NCI-H524 treated with DMSO at 0.1 percent for 48 hours (cell line): ENCODE data around the gene CASKIN1.
"Not testable (repeated sequence)": the region's sequence is repeated elsewhere in the genome, so short reads cannot be mapped to it uniquely, and the experiment has no call there.

Experiments used
- DNase-seq: peaks from one replicate; lab custom pipeline; 2025; lab: John Stamatoyannopoulos, UW

The CASKIN1 gene

DNA sequence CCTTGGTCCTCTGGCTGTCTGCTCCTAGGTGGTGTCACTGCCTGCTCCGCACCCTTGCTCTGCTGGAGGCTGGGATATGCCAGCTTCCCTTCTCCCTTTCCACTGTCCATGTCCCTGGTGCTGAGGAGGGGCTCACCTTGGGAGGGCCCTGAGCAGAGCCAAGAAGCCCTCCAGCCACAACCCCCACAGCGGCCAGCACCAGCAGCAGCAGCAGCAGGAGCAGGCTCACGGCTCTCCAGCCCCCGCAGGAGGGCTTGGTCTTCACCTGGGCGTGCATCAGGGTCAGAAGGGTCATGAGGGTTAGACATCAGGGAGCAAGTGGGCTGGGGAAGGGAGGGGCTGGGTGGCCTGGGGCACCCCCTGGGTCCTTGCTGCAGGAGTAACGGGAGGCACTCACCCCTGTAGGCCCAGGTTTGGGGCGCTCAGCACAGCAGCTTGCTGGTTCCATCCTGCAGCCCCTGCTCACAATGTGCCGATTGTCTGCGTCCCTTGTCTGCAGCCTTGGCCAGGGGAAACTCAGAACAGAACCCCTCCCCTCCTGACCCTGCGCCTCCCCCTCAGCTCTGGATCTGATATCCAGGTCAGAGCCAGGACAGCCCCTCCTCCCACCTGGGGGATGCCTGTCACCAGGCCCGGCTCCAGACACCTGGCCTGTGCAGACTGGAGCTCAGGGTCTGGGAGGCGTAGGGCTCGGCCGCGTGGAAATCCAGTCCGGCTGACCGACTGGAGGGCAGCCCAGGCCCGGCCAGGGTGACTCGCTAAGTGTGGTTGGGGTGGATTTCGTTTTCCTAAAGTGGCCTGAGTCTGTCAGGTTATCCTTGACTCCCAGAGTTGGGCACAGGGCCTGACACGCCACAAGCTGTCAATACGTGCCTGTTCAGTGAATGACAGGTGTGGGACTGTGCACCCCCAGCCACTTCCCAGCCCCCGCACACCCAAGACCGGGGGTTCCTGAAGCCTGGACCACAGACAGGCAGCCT is 14.3 kb upstream of the CASKIN1 start, which contains the start of gene BRICD5:
TSS of gene BRICD5 (minus strand) at position 478 of the 980 bp plus-strand sequence. CDS start at position 448, 30 bp downstream.
- DNase-seq = no peak

DNA sequence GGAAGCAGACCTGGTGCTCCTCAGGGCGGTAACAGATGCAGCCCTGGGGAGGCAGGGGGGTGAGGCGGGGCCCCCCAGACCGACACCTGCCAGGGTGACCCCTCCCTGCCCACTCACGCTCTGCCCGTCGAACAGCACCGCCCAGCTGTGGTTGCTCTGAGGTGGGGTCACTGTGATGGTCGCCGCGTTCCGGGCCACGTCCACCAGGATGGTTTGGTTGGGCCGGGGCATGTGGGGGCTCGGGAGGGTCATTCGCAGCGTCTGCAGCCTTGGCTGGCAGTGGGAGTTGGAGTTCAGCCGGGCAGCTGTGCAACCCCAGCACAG is 13.6 kb upstream of the CASKIN1 start:
- DNase-seq = no peak

DNA sequence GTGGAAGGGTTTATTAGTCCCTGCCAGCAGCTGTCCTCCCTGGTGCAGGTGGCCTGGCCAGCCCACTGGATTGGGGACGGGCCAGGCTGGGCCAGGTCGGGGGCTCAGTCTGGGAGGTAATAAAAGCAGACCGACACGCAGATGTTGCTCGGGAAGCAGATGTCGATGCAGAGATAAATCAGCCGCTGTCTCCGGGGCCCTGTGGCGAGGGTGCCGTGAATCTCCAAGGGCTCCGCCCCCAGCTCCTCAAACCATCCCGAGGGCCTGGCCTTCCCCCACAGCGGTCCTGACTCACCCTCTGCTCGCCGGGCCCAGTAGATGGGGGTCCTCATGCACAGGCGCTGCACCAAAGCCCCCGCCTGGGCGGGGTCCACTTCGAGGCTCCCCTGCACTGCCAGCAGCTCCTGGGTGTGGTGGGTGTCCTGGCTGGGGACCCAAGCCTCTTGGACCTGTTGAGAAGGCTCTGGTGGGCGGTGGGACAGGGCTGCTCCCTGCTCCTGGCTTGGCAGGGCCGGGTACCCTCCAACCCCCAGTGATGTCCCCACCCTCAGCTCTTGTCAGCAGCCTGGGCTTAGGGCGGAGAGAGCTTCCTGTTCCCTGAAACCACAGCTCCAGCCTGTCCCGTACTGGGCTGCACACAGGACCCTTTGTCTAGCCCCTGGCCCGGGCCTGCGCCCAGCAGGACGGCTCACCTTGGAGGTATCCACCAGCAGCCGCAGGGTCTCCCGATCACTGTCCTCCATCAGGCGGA is 13.0 kb upstream of the CASKIN1 start:
- DNase-seq = no peak

DNA sequence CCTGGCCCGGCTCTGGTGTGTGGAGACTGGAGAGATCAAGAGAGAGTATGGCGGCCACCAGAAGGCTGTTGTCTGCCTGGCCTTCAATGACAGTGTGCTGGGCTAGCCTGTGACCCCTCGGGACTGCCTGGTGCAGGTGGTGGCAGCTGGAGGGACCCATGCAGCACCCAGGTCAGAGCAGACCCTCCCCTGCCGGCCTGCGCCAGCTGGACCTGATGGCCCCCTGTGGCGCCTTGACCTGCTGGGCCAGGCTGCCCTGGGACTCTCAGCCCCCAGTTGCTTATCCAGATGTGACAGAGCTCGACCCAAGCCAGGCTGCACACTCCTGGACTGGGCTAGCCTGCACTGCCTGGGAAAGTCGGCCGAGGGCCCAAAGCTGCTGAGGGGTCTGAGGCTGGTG is 12.4 kb upstream of the CASKIN1 start:
- no peak for DNase-seq

DNA sequence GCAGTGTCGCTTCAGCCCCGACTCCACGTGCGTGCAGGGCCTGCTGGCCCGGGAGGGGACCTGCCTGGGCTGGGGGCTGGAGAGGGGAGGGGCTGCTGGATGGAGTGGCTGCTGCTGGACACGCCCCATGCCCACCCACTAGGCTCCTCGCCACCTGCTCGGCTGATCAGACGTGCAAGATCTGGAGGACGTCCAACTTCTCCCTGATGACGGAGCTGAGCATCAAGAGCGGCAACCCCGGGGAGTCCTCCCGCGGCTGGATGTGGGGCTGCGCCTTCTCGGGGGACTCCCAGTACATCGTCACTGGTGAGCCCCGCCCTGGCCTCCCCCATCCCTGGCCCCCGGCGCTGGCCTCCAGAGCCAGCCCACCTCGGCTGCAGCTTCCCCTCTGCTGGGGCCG is 11.9 kb upstream of the CASKIN1 start:
- no peak for DNase-seq

DNA sequence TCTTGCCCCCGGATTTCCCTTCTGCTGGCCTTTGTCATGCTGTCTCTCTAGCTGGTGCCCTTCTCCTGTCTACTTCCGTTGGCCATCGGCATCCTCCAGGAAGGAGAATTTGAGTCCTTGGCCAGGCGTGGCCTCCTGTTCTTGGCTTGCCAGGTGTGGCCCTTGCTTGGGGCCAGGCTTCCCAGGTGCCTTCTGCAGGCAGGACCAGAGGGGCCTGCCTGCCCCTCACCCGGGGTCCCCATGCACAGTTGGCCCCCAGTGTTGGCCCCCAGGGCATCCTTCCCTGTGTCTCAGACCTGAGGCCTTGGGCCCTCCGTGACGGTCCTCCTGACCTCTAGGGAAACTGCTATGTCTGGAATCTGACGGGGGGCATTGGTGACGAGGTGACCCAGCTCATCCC is 11.5 kb upstream of the CASKIN1 start:
- no peak for DNase-seq

DNA sequence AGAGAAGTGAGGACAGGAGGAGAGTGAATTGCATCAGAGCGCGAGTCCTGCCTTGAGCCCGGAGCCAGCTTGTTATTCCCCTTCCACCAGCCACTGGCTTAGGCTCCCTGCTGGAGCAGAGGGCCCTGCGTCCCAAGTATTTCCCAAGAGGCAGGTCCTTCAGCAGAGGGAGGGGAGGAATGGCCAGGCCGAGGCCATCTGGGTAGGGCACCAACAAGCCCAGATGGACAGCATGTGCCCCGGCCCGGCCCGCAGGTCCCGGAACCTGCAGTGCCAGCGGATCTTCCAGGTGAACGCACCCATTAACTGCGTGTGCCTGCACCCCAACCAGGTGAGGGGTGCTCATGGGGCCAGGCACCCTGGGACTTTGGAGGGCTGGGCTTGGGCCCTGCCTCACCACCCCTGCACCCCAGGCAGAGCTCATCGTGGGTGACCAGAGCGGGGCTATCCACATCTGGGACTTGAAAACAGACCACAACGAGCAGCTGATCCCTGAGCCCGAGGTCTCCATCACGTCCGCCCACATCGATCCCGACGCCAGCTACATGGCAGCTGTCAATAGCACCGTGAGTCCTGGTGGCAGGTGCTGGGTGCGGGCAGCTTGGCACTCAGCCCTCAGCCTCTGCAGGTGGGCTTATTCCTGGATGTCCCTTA is 10.5 kb upstream of the CASKIN1 start:
- DNase-seq = no peak

DNA sequence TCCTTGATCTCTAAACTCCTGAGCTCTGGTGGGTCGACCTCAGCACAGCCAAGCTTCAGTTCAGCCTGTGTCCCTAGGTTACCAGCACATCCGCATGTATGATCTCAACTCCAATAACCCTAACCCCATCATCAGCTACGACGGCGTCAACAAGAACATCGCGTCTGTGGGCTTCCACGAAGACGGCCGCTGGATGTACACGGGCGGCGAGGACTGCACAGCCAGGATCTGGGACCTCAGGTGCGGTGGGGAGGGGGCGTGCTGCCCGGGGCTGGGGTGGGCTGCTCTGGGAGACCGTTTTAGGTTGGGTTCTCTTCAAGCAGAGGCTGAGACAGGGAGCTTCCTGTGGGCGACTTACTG is 10.0 kb upstream of the CASKIN1 start:
- DNase-seq = no peak

DNA sequence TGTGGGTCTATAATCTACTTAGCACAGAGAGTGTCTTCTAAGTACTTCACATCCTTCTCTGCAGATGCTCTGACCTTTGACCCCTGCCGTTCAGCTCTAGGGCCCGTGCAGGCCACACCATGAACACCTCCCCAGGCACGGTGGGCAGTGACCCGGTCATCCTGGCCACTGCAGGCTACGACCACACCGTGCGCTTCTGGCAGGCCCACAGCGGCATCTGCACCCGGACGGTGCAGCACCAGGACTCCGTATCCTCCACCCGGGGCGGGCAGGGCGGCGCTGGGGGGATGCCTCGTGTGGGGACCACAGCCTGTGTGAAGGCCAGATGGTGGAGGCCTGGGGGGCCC is 9.5 kb upstream of the CASKIN1 start:
- DNase-seq = no peak

DNA sequence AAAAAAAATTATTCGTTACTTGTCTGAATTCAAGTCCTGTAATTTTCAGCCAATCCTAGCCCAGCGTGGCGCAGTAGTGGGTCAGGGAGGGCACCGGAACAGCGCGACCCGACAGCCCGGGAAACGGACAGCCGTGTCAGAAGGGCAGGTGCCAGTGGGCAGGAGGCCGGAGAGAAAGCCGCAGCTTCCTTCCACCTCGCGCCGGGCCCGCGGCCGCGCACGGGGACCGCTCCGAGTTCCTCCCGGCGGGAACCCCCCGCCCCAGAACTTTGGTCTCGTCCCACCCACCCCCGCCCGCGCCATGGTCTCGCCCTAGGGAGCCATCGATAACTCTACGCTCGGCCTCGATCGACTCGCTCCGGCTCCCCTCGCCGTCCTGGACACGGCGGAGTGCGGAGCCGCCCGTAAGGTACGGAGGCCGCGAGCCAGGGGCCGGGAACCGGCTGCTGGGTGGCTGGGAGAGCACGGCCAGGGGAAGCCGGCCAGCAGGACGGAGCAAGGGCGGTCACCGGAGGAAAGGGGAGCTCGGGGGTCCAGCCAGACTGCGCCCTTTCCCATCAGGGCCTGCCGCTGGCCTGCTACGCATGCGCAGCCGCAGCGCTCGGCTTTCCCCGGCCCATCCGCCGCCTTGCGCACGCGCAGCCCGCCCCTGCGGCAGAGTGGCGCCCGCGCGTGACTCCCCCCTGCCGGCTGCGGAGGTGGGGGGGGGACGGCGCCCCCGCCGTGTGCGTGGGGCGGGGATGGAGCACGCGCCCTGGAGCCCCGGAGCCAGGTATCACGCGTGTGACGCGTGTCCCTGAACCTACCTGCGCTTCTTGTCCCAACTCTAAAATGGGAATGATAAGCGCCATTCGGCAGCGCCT is 8.9 kb upstream of the CASKIN1 start, which contains the start of gene MLST8:
TSS of gene MLST8 (plus strand) at position 351 of the 863 bp plus-strand sequence. CDS start 632 bp downstream, outside the sequence.
- DNase-seq = no peak

DNA sequence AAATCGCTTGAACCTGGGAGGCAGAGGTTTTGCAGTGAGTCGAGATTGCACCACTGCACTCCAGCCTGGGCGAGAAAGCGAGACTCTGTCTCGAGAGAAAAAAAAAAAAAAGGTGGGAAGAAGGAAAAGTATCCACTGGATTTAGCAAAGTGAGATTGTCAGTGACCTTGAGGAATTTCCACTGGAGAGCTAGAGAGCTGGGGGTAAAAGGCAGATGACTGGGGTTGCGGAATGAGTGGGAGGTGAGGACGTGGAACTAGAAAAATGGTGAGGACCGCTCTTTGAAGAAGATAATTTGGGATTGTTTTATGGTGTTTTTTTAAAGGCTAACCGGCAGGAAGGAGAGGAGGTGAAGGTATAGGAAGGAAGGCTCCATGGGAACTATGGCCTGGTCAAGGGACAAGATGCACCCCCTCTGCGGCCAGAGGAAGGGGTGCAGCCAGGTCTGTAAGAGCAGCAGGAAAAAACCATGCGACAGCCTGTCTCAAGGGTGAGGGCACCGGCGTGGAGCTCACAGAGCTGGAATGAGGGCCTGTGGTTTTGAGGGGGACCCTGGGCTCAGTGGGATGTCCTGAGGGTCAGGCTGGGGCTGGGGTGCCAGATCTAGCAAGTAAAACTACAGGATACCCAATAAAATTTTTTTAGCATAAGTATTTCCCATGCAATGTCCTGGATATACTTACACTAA is 8.2 kb upstream of the CASKIN1 start:
- no peak for DNase-seq

DNA sequence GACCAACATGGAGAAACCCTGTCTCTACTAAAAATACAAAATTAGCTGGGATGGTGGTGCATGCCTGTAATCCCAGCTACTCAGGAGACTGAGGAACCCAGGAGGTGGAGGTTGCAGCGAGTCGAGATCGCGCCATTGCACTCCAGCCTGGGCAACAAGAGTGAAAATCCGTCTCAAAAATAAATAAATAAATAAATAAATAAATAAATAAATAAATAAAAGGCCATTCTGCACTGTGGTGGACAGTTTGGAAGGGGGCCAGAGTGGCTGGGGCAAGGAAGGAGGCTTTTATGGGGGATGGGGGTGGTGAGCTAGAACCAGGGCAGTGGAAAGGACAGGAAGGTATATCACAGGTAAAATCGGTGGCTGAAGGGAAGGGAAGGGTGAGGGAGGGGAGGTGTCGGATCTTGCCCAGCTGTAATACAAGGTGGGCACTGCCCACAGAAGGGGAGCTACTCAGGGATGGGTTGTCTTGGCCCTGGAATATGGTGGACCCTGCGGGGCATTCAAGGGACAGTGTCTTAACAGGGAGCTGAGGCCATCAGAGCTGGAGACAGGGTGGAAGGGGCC is 6.8 kb upstream of the CASKIN1 start:
- not testable (repeated sequence) for DNase-seq

DNA sequence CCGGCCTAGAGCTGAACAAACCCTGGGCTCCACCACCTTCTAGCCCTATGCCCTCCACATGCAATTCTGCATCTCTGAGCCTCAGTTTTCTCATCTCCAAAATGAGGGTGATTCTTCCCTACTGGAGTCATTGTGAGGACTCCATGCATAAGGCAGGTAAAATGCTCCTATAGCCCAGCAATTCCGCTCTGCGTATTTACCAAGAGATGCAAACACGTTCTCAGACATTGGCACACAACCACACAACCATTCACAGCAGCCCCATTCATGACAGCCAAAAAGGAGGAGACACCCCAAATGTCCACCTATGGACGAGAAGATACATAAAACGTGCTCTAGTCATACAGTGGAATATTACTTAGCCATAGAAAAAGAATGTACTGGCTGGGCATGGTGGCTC is 3.9 kb upstream of the CASKIN1 start:
- DNase-seq = no peak

DNA sequence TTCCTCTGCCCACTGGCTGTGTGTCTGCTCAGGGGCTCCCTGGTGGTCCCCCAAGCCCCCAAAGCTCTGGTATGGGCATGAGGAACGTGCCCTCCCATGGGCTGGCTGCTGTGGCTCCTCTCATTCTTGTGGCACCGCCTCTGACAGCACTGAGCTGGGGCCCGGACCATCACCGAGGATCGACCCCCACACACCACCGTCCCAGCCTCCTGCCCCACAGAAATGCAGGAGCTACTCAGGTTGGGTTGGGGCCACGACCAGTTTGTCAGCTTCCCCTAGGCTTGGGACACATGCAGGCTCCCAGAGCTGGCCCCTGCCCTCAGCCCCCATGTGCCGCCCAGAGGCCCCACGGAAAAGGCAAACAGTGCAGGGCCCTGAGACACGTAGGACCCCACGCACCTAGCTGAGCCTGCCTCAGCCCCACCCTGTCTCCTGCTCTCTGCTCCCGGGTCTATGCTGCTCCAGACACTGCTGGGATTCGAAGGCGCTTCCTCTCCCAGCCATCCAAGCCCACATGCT is 3.3 kb upstream of the CASKIN1 start:
- no peak for DNase-seq

DNA sequence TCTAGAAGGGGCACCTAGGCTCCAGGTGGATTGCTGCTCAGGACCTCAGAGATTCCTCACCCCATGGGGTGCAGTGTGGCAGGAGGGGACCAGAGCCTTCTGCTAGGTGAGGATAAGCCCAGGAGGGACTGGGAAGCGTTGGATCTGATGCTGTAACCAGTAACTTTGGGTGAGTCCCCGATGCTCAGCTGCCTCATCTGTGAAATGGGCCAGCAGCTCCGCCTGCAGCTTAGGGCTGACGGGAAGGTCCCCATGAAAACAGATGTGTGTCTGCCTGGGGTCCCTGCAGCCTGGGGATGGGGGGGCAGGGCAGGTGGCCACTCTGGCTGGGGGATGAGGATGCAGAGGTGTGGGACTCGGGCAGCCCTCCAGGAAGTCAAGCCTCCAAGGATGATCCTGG is 2.7 kb upstream of the CASKIN1 start:
- no peak for DNase-seq

DNA sequence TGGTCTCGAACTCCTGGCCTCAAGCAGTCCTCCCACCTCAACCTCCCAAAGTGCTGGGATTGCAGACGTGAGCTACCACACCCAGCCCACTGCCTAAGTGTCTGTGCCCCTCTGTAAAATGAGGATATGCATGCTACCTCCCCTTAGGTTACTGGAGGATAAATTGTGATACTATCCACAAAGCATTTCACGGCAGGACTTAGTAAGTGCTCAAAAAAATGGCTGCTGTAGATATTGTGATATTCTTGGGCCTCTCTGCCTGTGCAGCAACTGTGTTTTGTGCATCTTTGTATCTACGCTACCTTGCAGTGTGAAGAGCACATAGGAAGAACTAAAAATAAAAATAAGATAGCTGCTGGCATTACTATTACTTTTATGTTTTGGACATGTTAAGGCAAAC is 1.9 kb upstream of the CASKIN1 start:
- DNase-seq = no peak

DNA sequence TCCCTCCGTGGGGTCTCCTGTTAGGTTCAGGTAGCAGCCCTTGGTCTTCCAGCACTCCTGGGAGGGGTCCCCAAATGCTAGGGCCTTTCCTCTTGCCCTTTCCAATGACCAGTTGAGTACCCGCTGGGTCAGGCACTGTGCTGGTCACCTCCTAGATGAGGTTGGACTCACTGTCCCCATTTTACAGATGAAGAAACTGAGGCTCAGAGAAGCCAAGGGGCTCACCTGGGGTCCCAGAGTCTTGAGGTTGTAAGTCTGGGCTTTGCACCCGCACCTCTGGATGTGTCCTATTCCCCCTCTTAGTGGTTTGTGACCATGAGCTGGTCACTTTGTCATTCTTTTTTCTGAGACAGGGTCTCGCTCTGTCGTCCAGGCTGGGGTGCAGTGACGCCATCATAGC is 1.4 kb upstream of the CASKIN1 start:
- no peak for DNase-seq

DNA sequence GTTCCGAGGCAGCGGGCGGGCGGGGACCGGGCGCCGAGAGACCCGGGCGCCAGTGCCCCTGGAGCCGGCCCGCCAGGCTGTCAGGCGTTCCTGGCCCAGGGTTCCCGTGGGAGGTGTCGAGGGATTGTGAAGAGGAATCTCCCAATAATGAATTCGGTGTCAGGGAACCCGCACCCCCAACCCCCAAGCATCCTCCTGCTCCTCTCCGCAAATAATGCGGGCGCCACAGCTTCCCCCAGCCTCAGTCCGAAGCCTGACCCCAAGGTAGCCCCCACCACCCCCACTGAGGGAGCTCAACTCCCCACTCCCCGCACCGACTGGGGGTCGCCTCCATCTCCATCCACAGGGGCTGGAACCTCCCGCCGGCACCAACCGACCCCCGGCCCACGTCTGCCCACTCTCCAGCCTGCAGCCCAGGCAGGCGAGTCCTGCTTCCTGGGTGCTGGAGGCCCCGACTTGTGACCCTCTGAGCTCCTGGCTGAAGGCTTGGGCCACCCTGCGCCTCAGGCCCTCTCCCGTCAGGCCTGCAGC is 641 bp upstream of the CASKIN1 start:
- no peak for DNase-seq

DNA sequence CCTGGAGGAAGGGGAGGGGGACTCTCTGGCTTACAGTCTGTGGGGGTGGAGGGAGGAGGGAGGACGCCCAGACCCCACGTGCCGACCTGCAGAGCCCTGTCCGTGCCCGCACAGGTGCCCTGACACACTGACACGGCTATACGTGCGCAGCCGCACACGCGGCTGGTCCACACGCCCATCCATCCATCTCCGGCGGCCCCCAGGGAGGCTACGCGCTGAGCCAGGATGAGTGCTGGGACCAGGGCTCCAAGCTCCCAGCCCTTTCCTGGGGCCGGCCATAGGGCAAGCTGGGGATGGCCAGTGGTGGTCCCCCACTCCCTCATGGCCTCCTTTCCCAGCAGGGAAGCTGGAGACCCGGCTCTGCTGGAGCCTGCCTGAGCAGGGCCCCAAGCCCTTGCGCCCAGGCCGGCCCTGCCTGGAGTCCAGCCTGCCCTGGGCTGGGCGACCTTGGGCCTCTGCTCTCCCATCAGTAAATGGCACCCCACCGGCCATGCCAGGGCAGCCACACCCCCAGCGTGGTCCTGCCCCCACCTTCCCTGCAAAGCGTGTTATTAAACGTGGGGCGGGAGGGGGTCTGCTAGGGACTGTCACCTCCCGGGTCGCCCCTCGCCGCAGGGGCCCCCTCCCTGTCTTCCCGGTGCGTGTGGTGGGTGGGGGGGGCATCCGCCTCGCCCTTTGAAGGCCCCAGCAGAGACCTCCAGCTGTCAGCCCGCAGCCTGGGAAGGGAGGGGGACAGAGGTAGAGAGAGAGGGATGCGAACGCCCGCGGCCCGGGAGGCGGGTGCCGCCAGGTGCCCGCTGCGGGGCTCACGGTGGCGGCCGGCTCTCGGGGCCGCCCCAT is 863 bp downstream of the CASKIN1 start:
- no peak for DNase-seq
